Activated naive CD8-positive, alpha-beta T cell treated with anti-CD3 and anti-CD28 coated beads for 36 hours (primary cell): ENCODE measurements around the gene ZNHIT2. TPM values are rescaled to one million over a fixed set of nuclear protein-coding genes. Genes with fewer than 3 reads are reported as not detected.
A peak's percentile ranks its signal among the peaks of the same experiment; 100 is the strongest.

Experiments used
- DNase-seq: peaks from one replicate; pipeline ENCODE4 v3.0.0; 2021
- H3K27ac Mint-ChIP-seq: one replicate; pipeline ENCODE4 v1.8.0; 2022; ENCODE audit warnings: mild to moderate bottlenecking, moderate library complexity, mixed read lengths
- H3K27me3 Mint-ChIP-seq: one replicate; pipeline ENCODE4 v1.8.0; 2022; ENCODE audit warnings: mild to moderate bottlenecking, mixed read lengths
- H3K36me3 Mint-ChIP-seq: one replicate; pipeline ENCODE4 v1.8.0; 2021; ENCODE audit warnings: mild to moderate bottlenecking, mixed read lengths
- H3K4me1 Mint-ChIP-seq: one replicate; pipeline ENCODE4 v1.8.0; 2021; ENCODE audit warnings: mixed read lengths
- H3K4me3 Mint-ChIP-seq: one replicate; pipeline ENCODE4 v1.8.0; 2022; ENCODE audit warnings: mild to moderate bottlenecking, moderate library complexity, mixed read lengths
- H3K9me3 Mint-ChIP-seq: one replicate; pipeline ENCODE4 v1.8.0; 2022; ENCODE audit warnings: mixed read lengths
- total RNA-seq, 2 experiments: library from RNA; stranded (reverse); gene quantifications; one replicate each; pipeline ENCODE4 v1.2.3, GENCODE V29; 2021

Gene ZNHIT2
- total RNA-seq, 2 experiments from 2014 or later = 14.9 to 15.1 TPM

DNA sequence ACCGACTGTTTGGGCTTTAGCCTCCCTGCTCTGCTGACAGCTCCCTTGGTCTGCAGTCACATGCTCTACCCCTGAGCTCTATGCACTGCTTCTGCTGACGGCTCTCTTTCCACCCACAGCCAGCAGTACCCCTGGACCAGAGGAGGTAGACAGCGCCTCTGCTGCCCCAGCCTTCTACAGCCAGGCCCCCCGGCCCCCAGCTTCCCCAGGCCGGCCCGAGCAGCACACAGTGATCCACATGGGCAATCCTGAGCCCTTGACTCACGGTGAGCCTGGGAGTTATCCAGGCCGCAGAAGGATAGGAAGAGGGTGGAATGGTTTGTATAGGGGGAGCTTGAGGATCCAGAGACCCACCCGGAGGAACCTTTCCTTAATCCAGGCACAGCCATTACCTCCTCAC is 30.7 kb downstream of the ZNHIT2 start:
- Mint-ChIP-seq H3K9me3 (no peaks in the 10 kb centered on the region), H3K36me3 (peaks cover 25% of the 10 kb centered on the region), H3K27me3 (peaks cover 4% of the 10 kb centered on the region), H3K27ac (no peak overlapping the region), H3K4me3 (no peak overlapping the region), H3K4me1 (peaks cover 23% of the 10 kb centered on the region)
- no peak for DNase-seq

DNA sequence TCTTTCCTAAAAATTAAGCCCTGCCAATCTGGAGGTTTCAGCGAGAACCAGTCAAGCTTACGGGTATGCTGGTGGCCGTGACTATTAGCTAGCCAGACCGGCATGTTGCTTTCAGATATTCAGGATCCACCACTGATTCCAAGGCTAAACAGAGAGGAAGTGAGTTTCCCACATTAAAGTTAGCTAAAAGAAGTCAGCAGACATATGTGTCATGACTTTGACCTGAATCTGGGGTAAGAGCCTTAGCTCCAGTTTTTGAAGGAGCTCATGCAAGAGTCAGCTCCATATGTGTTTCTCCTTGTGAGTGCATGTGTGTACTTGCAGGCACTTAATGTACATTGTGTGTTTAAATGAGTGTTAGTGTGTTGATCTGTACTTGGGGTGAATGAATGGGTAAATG is 32.1 kb downstream of the ZNHIT2 start:
- no peak overlapping the region for H3K27ac Mint-ChIP-seq
- H3K4me1 Mint-ChIP-seq = peaks cover 28% of the 10 kb centered on the region
- H3K4me3 Mint-ChIP-seq = peak overlapping the region; percentile 97
- no peak for DNase-seq
- peaks cover 4% of the 10 kb centered on the region for H3K27me3 Mint-ChIP-seq
- no peaks in the 10 kb centered on the region for H3K9me3 Mint-ChIP-seq
- H3K36me3 Mint-ChIP-seq = peaks cover 36% of the 10 kb centered on the region

GRCh38 chr11:65084598-65085375 is 32.7 kb downstream of the ZNHIT2 start:
- no peak for DNase-seq
- peak overlapping the region; percentile 98 for H3K27ac Mint-ChIP-seq

DNA sequence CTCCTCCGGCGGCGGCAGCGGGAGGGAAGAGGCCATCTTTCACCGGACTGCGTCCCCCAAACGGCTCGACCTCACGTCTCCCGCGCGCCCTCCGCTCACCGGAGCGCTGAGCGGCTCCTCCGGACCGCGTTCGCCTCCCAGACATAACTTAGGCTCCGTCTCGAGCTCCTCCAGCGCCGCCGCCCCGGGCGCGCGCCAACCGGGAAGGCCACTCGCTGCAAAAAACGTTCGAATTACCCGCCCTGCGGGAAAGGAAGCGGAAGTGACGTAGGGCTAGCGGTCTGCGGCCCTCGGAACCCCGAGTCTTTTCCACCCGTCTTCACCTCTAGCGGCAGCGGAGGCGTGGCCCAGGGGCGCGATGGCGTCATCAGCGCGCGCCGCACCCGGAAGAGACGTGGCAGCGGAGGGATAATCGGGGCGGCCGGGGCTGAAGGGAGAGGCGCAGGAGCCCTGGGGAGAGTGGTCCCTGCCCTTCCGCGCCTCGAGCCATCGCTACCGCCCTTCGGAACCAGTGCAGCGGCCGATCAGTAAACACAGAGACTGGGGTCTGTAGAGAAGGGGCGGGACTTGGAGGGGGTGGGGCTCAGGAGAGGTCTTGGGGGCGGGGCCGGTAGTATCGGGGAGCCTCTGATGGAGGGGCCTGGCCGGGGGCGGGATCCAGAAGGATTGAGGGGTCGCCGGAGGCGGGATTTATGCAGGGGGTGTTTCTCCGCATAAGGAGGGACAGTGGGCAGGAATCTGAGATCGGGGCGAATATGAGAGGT is 33.5 kb downstream of the ZNHIT2 start, which contains the start of the genes CDCA5 and ZFPL1:
Gene CDCA5, minus strand, starts transcription at position 207 of the 764 bp plus-strand sequence. Its CDS starts 62 bp downstream, at position 145.
Gene ZFPL1, plus strand, starts transcription at position 389 of the 764 bp plus-strand sequence. CDS start 477 bp downstream, outside the sequence.
- DNase-seq = peak; percentile 97
- Mint-ChIP-seq H3K9me3 (no peaks in the 10 kb centered on the region), H3K36me3 (peaks cover 40% of the 10 kb centered on the region), H3K4me3 (peak within 1 kb of the TSS; percentile 97), H3K27me3 (peaks cover 4% of the 10 kb centered on the region), H3K27ac (peak within 1 kb of the TSS; percentile 98), H3K4me1 (peaks cover 34% of the 10 kb centered on the region)

More at GRCh38 chr11:65084598-65085375, 32.7 kb downstream of the ZNHIT2 start:
- H3K9me3 Mint-ChIP-seq = no peaks in the 10 kb centered on the region
- H3K27me3 Mint-ChIP-seq = peaks cover 4% of the 10 kb centered on the region
- H3K36me3 Mint-ChIP-seq = peaks cover 37% of the 10 kb centered on the region
- H3K4me1 Mint-ChIP-seq = peaks cover 29% of the 10 kb centered on the region
- peak overlapping the region; percentile 97 for H3K4me3 Mint-ChIP-seq

DNA sequence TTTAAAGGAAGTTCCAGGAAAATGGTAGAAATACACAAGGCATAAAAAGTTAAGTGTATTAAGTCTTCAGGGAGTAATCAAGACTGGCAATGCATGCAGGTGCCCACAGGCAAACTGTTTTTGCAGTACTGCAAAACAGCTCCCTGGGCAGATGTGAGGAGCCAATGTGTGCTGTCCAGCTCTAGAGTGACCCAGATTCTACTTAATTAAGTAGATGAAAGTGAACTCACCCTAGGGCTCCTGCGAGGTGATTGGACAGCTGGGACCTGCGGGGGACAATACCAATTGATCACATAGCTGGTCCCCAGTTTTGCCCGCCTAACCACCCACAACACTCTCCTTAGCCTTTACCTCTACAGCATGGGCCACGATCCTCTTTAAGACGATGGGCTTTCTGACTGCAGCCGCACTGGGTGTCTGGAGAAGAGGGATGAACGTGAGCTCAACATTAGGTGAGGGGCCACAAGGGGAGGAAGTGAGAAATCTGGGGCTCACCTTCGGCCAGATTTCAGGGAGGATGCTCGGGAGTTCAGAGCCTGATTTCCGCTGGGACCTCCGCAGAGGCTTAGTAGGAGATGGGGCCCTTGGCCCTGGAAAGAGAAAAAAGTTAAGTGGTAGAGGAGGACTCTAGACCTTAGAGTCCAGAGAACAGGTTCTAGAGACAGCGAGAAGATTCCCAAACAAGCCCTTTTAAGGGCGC is 34.2 kb downstream of the ZNHIT2 start:
- H3K4me1 Mint-ChIP-seq = peaks cover 41% of the 10 kb centered on the region
- H3K27me3 Mint-ChIP-seq = peaks cover 4% of the 10 kb centered on the region
- H3K9me3 Mint-ChIP-seq = no peaks in the 10 kb centered on the region
- no peak for DNase-seq
- peak overlapping the region; percentile 98 for H3K27ac Mint-ChIP-seq
- peak overlapping the region; percentile 97 for H3K4me3 Mint-ChIP-seq
- peaks cover 45% of the 10 kb centered on the region for H3K36me3 Mint-ChIP-seq

DNA sequence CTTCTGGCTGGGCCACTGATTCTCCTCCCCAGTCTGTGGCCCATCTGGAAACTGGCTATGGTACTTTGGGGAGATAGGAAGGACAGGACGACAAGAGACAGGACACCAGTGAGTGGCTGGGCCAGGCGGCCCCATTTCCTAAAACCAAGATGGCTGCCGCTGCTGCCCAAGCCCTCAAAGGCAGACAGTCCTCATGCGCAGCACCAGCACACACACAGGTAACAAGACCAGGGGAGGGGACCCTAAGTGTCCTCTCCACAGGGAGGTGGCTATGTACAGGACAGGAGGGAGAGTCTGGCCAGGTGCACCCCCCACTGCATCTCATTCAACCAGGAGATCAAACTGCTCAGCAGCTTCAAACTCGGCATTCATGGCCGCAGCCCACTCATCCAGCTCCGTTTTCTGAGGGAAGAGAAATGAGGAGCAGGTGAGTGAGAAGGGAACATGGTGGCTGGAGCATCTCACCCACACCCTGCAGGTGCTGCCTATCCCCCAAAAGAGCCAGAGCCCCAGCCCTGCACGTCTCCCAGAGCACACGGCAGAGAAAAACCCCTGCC is 38.6 kb downstream of the ZNHIT2 start:
- Mint-ChIP-seq H3K9me3 (no peaks in the 10 kb centered on the region), H3K27me3 (peaks cover 1% of the 10 kb centered on the region), H3K27ac (peak overlapping the region; percentile 32), H3K4me3 (no peak overlapping the region), H3K4me1 (peaks cover 35% of the 10 kb centered on the region), H3K36me3 (peaks cover 67% of the 10 kb centered on the region)
- no peak for DNase-seq

- peaks cover 35% of the 10 kb centered on the region for H3K4me1 Mint-ChIP-seq
These were observed 39.4 kb downstream of the ZNHIT2 start for GRCh38 chr11:65078151-65078550.

GRCh38 chr11:65077451-65077850 is 40.0 kb downstream of the ZNHIT2 start:
- Mint-ChIP-seq H3K36me3 (peaks cover 57% of the 10 kb centered on the region), H3K4me1 (peaks cover 28% of the 10 kb centered on the region), H3K9me3 (no peaks in the 10 kb centered on the region), H3K4me3 (no peak overlapping the region), H3K27ac (no peak overlapping the region), H3K27me3 (no peaks in the 10 kb centered on the region)
- no peak for DNase-seq

More at GRCh38 chr11:65078151-65078550, 39.4 kb downstream of the ZNHIT2 start:
- Mint-ChIP-seq H3K27ac (no peak overlapping the region), H3K27me3 (no peaks in the 10 kb centered on the region), H3K36me3 (peaks cover 64% of the 10 kb centered on the region), H3K4me3 (no peak overlapping the region), H3K9me3 (no peaks in the 10 kb centered on the region)
- DNase-seq = peak; percentile 60

DNA sequence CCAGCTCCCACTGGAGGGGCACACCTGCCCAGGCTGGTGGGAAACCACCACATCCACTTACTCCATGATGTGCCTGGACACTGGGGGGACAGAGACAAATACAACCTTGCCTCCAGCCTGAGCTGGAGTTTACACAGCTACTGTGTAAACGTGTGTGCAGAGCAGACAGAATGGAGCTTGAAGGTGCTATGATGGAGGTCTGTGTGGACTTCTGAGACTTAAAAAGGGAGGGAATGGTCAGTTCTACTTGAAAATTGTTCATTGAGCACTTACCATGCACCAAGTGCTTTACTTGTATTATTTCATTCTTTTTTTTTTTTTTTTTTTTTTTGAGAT is 44.9 kb downstream of the ZNHIT2 start:
- Mint-ChIP-seq H3K9me3 (no peaks in the 10 kb centered on the region), H3K4me3 (no peak overlapping the region), H3K27me3 (no peaks in the 10 kb centered on the region), H3K36me3 (peaks cover 21% of the 10 kb centered on the region), H3K4me1 (no peaks in the 10 kb centered on the region), H3K27ac (no peak overlapping the region)
- no peak for DNase-seq

- Mint-ChIP-seq H3K4me1 (no peaks in the 10 kb centered on the region), H3K36me3 (peaks cover 17% of the 10 kb centered on the region), H3K27ac (no peak overlapping the region), H3K9me3 (no peaks in the 10 kb centered on the region), H3K27me3 (no peaks in the 10 kb centered on the region), H3K4me3 (no peak overlapping the region)
- DNase-seq = no peak
These were observed 45.4 kb downstream of the ZNHIT2 start for GRCh38 chr11:65071907-65072630.

GRCh38 chr11:65069217-65069616 is 48.3 kb downstream of the ZNHIT2 start:
- Mint-ChIP-seq H3K27ac (no peak overlapping the region), H3K4me3 (no peak overlapping the region), H3K4me1 (no peaks in the 10 kb centered on the region), H3K27me3 (no peaks in the 10 kb centered on the region), H3K9me3 (no peaks in the 10 kb centered on the region), H3K36me3 (peaks cover 3% of the 10 kb centered on the region)
- no peak for DNase-seq

- H3K4me3 Mint-ChIP-seq = no peak overlapping the region
- no peak for DNase-seq
- H3K4me1 Mint-ChIP-seq = no peaks in the 10 kb centered on the region
- H3K9me3 Mint-ChIP-seq = no peaks in the 10 kb centered on the region
- no peaks in the 10 kb centered on the region for H3K36me3 Mint-ChIP-seq
- H3K27ac Mint-ChIP-seq = no peak overlapping the region
- H3K27me3 Mint-ChIP-seq = peaks cover 1% of the 10 kb centered on the region
These were observed 50.1 kb downstream of the ZNHIT2 start for GRCh38 chr11:65067446-65067845.

GRCh38 chr11:65066805-65067291 is 50.7 kb downstream of the ZNHIT2 start:
- Mint-ChIP-seq H3K4me1 (no peaks in the 10 kb centered on the region), H3K4me3 (no peak overlapping the region), H3K9me3 (no peaks in the 10 kb centered on the region), H3K36me3 (no peaks in the 10 kb centered on the region), H3K27me3 (peaks cover 5% of the 10 kb centered on the region), H3K27ac (no peak overlapping the region)
- DNase-seq = no peak
